ENCODE data around the gene SPATA21. TPM values are rescaled to one million over a fixed set of nuclear protein-coding genes. Genes with fewer than 3 reads are reported as not detected.

The SPATA21 gene
- total RNA-seq, 3 donors from 2014 or later (not counting 1 experiment from before 2014, with no cell fraction given), result 0.35 to 0.55 (median 0.36) TPM

DNA sequence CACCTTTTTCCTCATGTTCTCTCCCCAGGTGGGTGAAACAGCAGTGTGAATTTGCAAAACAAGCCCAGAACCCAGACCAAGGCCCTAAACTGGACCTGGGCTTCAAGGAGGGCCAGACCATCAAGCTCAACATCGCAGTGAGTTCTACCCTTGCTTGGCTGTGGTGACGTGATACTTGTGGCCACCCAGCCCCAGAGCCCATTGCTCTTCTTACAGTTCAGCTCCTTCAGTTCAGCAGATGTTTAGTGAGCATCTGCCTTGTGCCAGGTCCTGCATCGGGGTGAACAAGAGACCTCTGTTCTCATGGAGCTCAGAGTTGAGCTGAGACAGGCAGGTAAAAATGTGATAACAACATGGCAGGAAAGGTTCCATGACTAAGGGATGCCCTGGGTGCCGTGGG, 11.8 kb upstream of the SPATA21 start:
- WGBS (ENCODE audit: insufficient coverage), result 95% methylated on average over 4 of the region's 4 CpGs
- peaks cover 12% of the 10 kb centered on the region for H3K36me3 Mint-ChIP-seq
- Histone ChIP-seq H3K4me3 (ENCODE audit: low read length) (no peak overlapping the region), H3K9me3 (ENCODE audit: control insufficient read depth, insufficient read depth, low read length) (no peaks in the 10 kb centered on the region), H3K36me3 (ENCODE audit: control insufficient read depth, insufficient read depth, low read length) (peaks cover 77% of the 10 kb centered on the region), H3K27ac (ENCODE audit: low read length) (no peak overlapping the region), H3K27me3 (ENCODE audit: control insufficient read depth, insufficient read depth, low read length) (no peaks in the 10 kb centered on the region), H3K4me1 (ENCODE audit: control insufficient read depth, insufficient read depth, low read length) (no peaks in the 10 kb centered on the region)
- intact Hi-C loops (cut with micrococcal nuclease), result no loop called here
- no peak overlapping the region for H3K4me3 Mint-ChIP-seq
- H3K27ac Mint-ChIP-seq, result peak overlapping the region in 1 of 2 donors; percentile 51
- ATAC-seq (no peak), DNase-seq (no peak)
- H3K9me3 Mint-ChIP-seq, result no peaks in the 10 kb centered on the region
- peaks cover 15 to 23% of the 10 kb centered on the region in 2 donors for H3K4me1 Mint-ChIP-seq
- TF ChIP-seq, protein P1, sequence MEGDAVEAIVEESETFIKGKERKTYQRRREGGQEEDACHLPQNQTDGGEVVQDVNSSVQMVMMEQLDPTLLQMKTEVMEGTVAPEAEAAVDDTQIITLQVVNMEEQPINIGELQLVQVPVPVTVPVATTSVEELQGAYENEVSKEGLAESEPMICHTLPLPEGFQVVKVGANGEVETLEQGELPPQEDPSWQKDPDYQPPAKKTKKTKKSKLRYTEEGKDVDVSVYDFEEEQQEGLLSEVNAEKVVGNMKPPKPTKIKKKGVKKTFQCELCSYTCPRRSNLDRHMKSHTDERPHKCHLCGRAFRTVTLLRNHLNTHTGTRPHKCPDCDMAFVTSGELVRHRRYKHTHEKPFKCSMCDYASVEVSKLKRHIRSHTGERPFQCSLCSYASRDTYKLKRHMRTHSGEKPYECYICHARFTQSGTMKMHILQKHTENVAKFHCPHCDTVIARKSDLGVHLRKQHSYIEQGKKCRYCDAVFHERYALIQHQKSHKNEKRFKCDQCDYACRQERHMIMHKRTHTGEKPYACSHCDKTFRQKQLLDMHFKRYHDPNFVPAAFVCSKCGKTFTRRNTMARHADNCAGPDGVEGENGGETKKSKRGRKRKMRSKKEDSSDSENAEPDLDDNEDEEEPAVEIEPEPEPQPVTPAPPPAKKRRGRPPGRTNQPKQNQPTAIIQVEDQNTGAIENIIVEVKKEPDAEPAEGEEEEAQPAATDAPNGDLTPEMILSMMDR (IDR thresholded peaks at IDR 0.05), result no peak
- no peaks in the 10 kb centered on the region for H3K27me3 Mint-ChIP-seq (ENCODE audit: low read depth in 2 of 2)

DNA sequence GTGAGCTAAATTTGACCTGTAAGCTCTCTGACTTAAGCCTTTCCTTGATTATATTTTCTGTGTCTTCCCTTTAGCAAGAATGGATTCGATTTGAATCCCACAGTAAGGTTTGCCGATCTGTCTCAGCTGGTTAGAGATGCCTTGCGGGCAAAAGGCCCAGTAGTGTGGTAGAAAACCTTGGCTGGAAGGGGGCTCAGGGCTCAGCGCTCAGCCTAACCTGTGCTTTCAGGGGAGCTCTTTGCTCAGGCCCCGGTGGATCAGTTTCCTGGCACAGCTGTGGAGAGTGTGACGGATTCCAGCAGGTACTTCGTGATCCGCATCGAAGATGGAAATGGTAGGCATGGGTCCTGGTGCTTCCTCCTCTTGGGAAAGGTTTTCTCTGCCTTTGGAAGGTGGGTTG, 10.4 kb upstream of the SPATA21 start:
- WGBS (ENCODE audit: insufficient coverage), result 97% methylated on average over 9 of the region's 9 CpGs
- TF ChIP-seq, protein P1 (IDR thresholded peaks at IDR 0.05), result no peak
- Histone ChIP-seq H3K27me3 (ENCODE audit: control insufficient read depth, insufficient read depth, low read length) (no peaks in the 10 kb centered on the region), H3K27ac (ENCODE audit: low read length) (no peak overlapping the region), H3K36me3 (ENCODE audit: control insufficient read depth, insufficient read depth, low read length) (peaks cover 74% of the 10 kb centered on the region), H3K4me1 (ENCODE audit: control insufficient read depth, insufficient read depth, low read length) (peaks cover 10% of the 10 kb centered on the region), H3K9me3 (ENCODE audit: control insufficient read depth, insufficient read depth, low read length) (no peaks in the 10 kb centered on the region), H3K4me3 (ENCODE audit: low read length) (no peak overlapping the region)
- intact Hi-C loops (cut with micrococcal nuclease), result no loop called here
- H3K36me3 Mint-ChIP-seq, result peaks cover 12% of the 10 kb centered on the region
- peaks cover 15 to 31% of the 10 kb centered on the region in 2 donors for H3K4me1 Mint-ChIP-seq
- H3K9me3 Mint-ChIP-seq, result no peaks in the 10 kb centered on the region
- ATAC-seq (no peak), DNase-seq (no peak)
- peak overlapping the region in 1 of 2 donors; percentile 9 for H3K27ac Mint-ChIP-seq
- H3K27me3 Mint-ChIP-seq (ENCODE audit: low read depth in 2 of 2), result no peaks in the 10 kb centered on the region
- H3K4me3 Mint-ChIP-seq, result no peak overlapping the region

DNA sequence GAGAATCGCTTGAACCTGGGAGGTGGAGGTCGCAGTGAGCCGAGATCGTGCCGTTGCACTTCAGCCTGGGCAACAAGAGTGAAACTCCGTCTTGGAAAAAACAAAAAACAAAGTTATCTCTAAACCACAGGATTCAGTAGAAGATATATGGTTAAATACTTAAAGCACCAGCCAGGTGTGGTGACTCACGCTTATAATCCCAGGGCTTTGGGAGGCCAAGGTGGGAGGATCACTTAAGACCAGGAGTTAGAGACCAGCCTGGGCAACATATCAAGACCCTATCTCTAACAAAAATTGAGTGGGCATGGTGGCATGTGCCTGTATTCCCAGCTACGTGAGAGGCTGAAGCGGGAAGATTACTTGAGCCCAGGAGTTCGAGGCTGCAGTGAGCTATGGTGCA, 8.9 kb upstream of the SPATA21 start:
- Mint-ChIP-seq H3K4me3 (no peak overlapping the region), H3K9me3 (no peaks in the 10 kb centered on the region), H3K36me3 (peaks cover 12% of the 10 kb centered on the region), H3K27me3 (ENCODE audit: low read depth in 2 of 2) (no peaks in the 10 kb centered on the region), H3K27ac (no peak overlapping the region), H3K4me1 (peaks cover 22 to 31% of the 10 kb centered on the region in 2 donors)
- TF ChIP-seq, protein P1 (IDR thresholded peaks at IDR 0.05), result no peak
- Histone ChIP-seq H3K36me3 (ENCODE audit: control insufficient read depth, insufficient read depth, low read length) (peaks cover 64% of the 10 kb centered on the region), H3K27me3 (ENCODE audit: control insufficient read depth, insufficient read depth, low read length) (no peaks in the 10 kb centered on the region), H3K4me1 (ENCODE audit: control insufficient read depth, insufficient read depth, low read length) (peaks cover 25% of the 10 kb centered on the region), H3K27ac (ENCODE audit: low read length) (no peak overlapping the region), H3K9me3 (ENCODE audit: control insufficient read depth, insufficient read depth, low read length) (no peaks in the 10 kb centered on the region), H3K4me3 (ENCODE audit: low read length) (no peak overlapping the region)
- intact Hi-C loops (cut with micrococcal nuclease), result no loop called here
- no peak for DNase-seq
- WGBS (ENCODE audit: insufficient coverage), result 94% methylated on average over 7 of the region's 10 CpGs
- no peak for ATAC-seq

DNA sequence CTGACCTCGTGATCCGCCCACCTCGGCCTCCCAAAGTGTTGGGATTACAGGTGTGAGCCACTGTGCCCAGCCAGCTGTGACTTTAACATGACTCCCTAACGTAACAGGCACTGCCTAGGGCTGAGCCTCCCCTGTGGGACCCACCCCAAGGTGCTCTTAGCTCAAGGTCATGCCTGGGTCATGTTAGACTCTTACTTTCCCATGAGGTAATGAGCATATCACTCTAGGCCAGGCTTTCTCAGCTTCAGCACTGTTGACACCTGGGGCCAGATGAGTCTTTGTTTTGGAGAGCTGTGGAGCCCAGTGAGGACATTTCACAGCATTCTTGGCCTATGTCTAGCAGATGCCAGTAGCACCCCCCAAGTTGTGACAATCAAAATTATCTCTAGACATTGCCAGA, 7.8 kb upstream of the SPATA21 start:
- DNase-seq, result no peak
- H3K27ac Mint-ChIP-seq, result no peak overlapping the region
- intact Hi-C loops (cut with micrococcal nuclease), result no loop called here
- Histone ChIP-seq H3K27me3 (ENCODE audit: control insufficient read depth, insufficient read depth, low read length) (no peaks in the 10 kb centered on the region), H3K36me3 (ENCODE audit: control insufficient read depth, insufficient read depth, low read length) (peaks cover 56% of the 10 kb centered on the region), H3K27ac (ENCODE audit: low read length) (no peak overlapping the region), H3K4me1 (ENCODE audit: control insufficient read depth, insufficient read depth, low read length) (peaks cover 33% of the 10 kb centered on the region), H3K9me3 (ENCODE audit: control insufficient read depth, insufficient read depth, low read length) (no peaks in the 10 kb centered on the region), H3K4me3 (ENCODE audit: low read length) (no peak overlapping the region)
- peaks cover 12% of the 10 kb centered on the region for H3K36me3 Mint-ChIP-seq
- no peak overlapping the region for H3K4me3 Mint-ChIP-seq
- H3K4me1 Mint-ChIP-seq, result peaks cover 31 to 37% of the 10 kb centered on the region in 2 donors
- 78% methylated on average over 4 of the region's 4 CpGs for WGBS (ENCODE audit: insufficient coverage)
- TF ChIP-seq, protein P1 (IDR thresholded peaks at IDR 0.05), result no peak
- no peaks in the 10 kb centered on the region for H3K9me3 Mint-ChIP-seq
- no peak for ATAC-seq
- H3K27me3 Mint-ChIP-seq (ENCODE audit: low read depth in 2 of 2), result no peaks in the 10 kb centered on the region

All from natural killer cell (primary cell).